ENCODE measurements around the gene SNX13. TPM values are rescaled to one million over a fixed set of nuclear protein-coding genes. Genes with fewer than 3 reads are reported as not detected.

Gene SNX13
- total and polyA plus RNA-seq, 12 donors: 7.1 to 57.7 (median 44.6) TPM

GRCh38 chr7:17745610-17746009, 194.7 kb downstream of the SNX13 start:
- DNase-seq (no peak), ATAC-seq (no peak)
- Histone ChIP-seq H3K36me3 (no peaks in the 10 kb centered on the region), H3K27ac (no peak overlapping the region), H3K9me3 (no peaks in the 10 kb centered on the region), H3K27me3 (no peaks in the 10 kb centered on the region), H3K4me3 (no peak overlapping the region), H3K4me1 (no peaks in the 10 kb centered on the region)
- intact Hi-C loops (cut with DNase I): no loop called here
- TF ChIP-seq CTCF (IDR thresholded peaks at IDR 0.05): no peak

- Histone ChIP-seq H3K4me3 (no peak overlapping the region), H3K27me3 (no peaks in the 10 kb centered on the region), H3K36me3 (no peaks in the 10 kb centered on the region), H3K4me1 (no peaks in the 10 kb centered on the region), H3K27ac (no peak overlapping the region), H3K9me3 (no peaks in the 10 kb centered on the region)
- TF ChIP-seq CTCF (IDR thresholded peaks at IDR 0.05): no peak
- ATAC-seq: no peak
- no peak for DNase-seq
- intact Hi-C loops (cut with DNase I): no loop called here
- WGBS, 2 donors: 51 to 60% methylated on average over 3 of the region's 3 CpGs
Observed at GRCh38 chr7:17743316-17743715, 197.0 kb downstream of the SNX13 start.

GRCh38 chr7:17741426-17741825, 198.9 kb downstream of the SNX13 start:
- no peak for DNase-seq
- H3K4me1 ChIP-seq: no peaks in the 10 kb centered on the region
- intact Hi-C loops (cut with DNase I): no loop called here
- H3K36me3 ChIP-seq: no peaks in the 10 kb centered on the region
- ATAC-seq: peak in 1 of 8 donors; percentile 25
- H3K27ac ChIP-seq: no peak overlapping the region
- TF ChIP-seq CTCF (IDR thresholded peaks at IDR 0.05): no peak
- 81% methylated on average over 2 of the region's 2 CpGs for WGBS, 2 donors
- H3K4me3 ChIP-seq: no peak overlapping the region
- no peaks in the 10 kb centered on the region for H3K27me3 ChIP-seq
- peaks cover 0 to 2% (median 0%) of the 10 kb centered on the region in 11 donors for H3K9me3 ChIP-seq

Other genes with a start within 250 kb of the SNX13 start
- gene PRPS1L1, start 87.4 kb upstream of the SNX13 start, total RNA-seq: not detected
- not detected for gene PRPS1L1, start 87.4 kb upstream of the SNX13 start, polyA plus RNA-seq